ENCODE data around the gene MRPL54.

Gene MRPL54

GRCh38 chr19:3768015-3768747, 5.7 kb downstream of the MRPL54 start:
- DNase-seq: no peak

- DNase-seq: no peak
Measured at GRCh38 chr19:3768748-3769099, 6.2 kb downstream of the MRPL54 start.

- no peak for DNase-seq
Measured at GRCh38 chr19:3769494-3769893, 7.0 kb downstream of the MRPL54 start.

GRCh38 chr19:3770136-3770999, 7.9 kb downstream of the MRPL54 start:
- no peak for DNase-seq

- DNase-seq: no peak
Measured at GRCh38 chr19:3771000-3771905, 8.8 kb downstream of the MRPL54 start.

GRCh38 chr19:3771906-3772455, 9.5 kb downstream of the MRPL54 start, which contains the start of gene RAX2:
TSS of gene RAX2 (minus strand) at chr19:3772228. CDS start at chr19:3771742, 486 bp downstream.
- no peak for DNase-seq

- no peak for DNase-seq
Measured at GRCh38 chr19:3773814-3774515, 11.5 kb downstream of the MRPL54 start.

GRCh38 chr19:3774621-3775373, 12.3 kb downstream of the MRPL54 start:
- DNase-seq: no peak

GRCh38 chr19:3775374-3775711, 12.9 kb downstream of the MRPL54 start:
- no peak for DNase-seq

GRCh38 chr19:3775831-3776230, 13.3 kb downstream of the MRPL54 start:
- DNase-seq: no peak

- no peak for DNase-seq
Measured at GRCh38 chr19:3776479-3777040, 14.1 kb downstream of the MRPL54 start.

GRCh38 chr19:3778104-3778867, 15.8 kb downstream of the MRPL54 start:
- DNase-seq: no peak

GRCh38 chr19:3778899-3779723, 16.6 kb downstream of the MRPL54 start:
- no peak for DNase-seq

- no peak for DNase-seq
Measured at GRCh38 chr19:3780786-3781304, 18.4 kb downstream of the MRPL54 start.

- DNase-seq: no peak
Measured at GRCh38 chr19:3781603-3782002, 19.1 kb downstream of the MRPL54 start.

- no peak for DNase-seq
Measured at GRCh38 chr19:3782330-3782729, 19.8 kb downstream of the MRPL54 start.

- no peak for DNase-seq
Measured at GRCh38 chr19:3782903-3783302, 20.4 kb downstream of the MRPL54 start.
